A549 (cell line): ENCODE data around the gene CD68. TPM values are rescaled to one million over a fixed set of nuclear protein-coding genes. Genes with fewer than 3 reads are reported as not detected.

ENCODE experiments used
- ATAC-seq, 2 experiments: fragments of 200-7000 bp in 1 of 2; fragments of >200 bp in 1 of 2; cut with Nextera tagmentation in 1 of 2; cut with Tn5 transposase in 1 of 2; 3 replicates each; pipeline versions ENCODE4 v1.8.0 to v1.9.1; 2018 to 2020; ENCODE audit warnings: mild to moderate bottlenecking in 1 of 2, moderate library complexity in 1 of 2
- CTCF ChIA-PET: fragments of 300-600 bp; sonication (Branson Sonifier 250); formaldehyde crosslinking; extraction: SDS; loops from one replicate; lab custom pipeline; 2021; ENCODE audit warnings: antibody characterized with exemption, inconsistent platforms; lab: Yijun Ruan, JAX
- POLR2A ChIA-PET: fragments of 350-600 bp; formaldehyde crosslinking; extraction: SDS; loops from one replicate; lab custom pipeline; 2021; ENCODE audit warnings: antibody characterized with exemption, inconsistent platforms; lab: Yijun Ruan, JAX
- DNase-seq, 2 experiments: peaks; one replicate each; pipeline versions ENCODE4 v3.0.0 to v3.0.0-alpha.2; 2011 to 2016; ENCODE audit warnings: low read depth in 1 of 2, low spot score in 1 of 2
- FAIRE-seq: peaks from 2 replicates; lab custom pipeline; 2011; peaks lifted over from hg19 to GRCh38; lab: Jason Lieb, UNC
- H3K27ac ChIP-seq, 2 experiments: fragments of >200 bp; sonication (Bioruptor Twin); formaldehyde crosslinking; 3 replicates each; pipeline ENCODE4 v1.5.1; 2016 to 2017
- H3K4me1 ChIP-seq: fragments of >200 bp; sonication (Bioruptor Twin); formaldehyde crosslinking; 3 replicates; pipeline ENCODE4 v1.6.1; 2016
- H3K4me2 ChIP-seq: fragments of >200 bp; sonication (Bioruptor Twin); formaldehyde crosslinking; 3 replicates; pipeline ENCODE4 v1.6.1; 2016
- H3K4me3 ChIP-seq: fragments of >200 bp; sonication (Bioruptor Twin); formaldehyde crosslinking; 3 replicates; pipeline ENCODE4 v1.5.1; 2016
- H3K9me3 ChIP-seq: fragments of >200 bp; sonication (Bioruptor Twin); formaldehyde crosslinking; 3 replicates; pipeline ENCODE4 v1.6.1; 2016
- ATOH8 ChIP-seq: fragments of 250-450 bp; sonication (Bioruptor Pico); IDR thresholded peaks from 2 replicates; pipeline ENCODE4 v1.5.0; 2020; ENCODE audit warnings: low read depth, mild to moderate bottlenecking, moderate library complexity
- CEBPB ChIP-seq, 2 experiments: fragments of >200 bp in 1 of 2; sonication (Bioruptor Twin) in 1 of 2; formaldehyde crosslinking in 1 of 2; IDR thresholded peaks; 2 replicates each; pipeline ENCODE4 v1.6.1; 2012 to 2016
- EP300 ChIP-seq, 2 experiments: fragments of >200 bp; sonication (Bioruptor Twin); formaldehyde crosslinking; IDR thresholded peaks; 2 replicates in 1 of 2; 3 replicates in 1 of 2; pipeline ENCODE4 v1.6.1; 2016 to 2017
- HEYL ChIP-seq: fragments of 250-450 bp; sonication (Bioruptor Pico); IDR thresholded peaks from 2 replicates; pipeline ENCODE4 v1.8.0; 2021; ENCODE audit warnings: mild to moderate bottlenecking, moderate library complexity
- HOXA7 ChIP-seq: fragments of 250-450 bp; sonication (Bioruptor Pico); IDR thresholded peaks from 2 replicates; pipeline ENCODE4 v1.5.0; 2020; ENCODE audit warnings: mild to moderate bottlenecking, moderate library complexity
- JUN ChIP-seq, 2 experiments: fragments of >200 bp; sonication (Bioruptor Twin); formaldehyde crosslinking; IDR thresholded peaks; 2 replicates in 1 of 2; 3 replicates in 1 of 2; pipeline ENCODE4 v1.6.1; 2016 to 2017
- JUNB ChIP-seq: fragments of >200 bp; sonication (Bioruptor Twin); formaldehyde crosslinking; IDR thresholded peaks from 2 replicates; pipeline ENCODE4 v1.6.1; 2016
- KDM1A ChIP-seq: fragments of 200-600 bp; sonication (generic); IDR thresholded peaks from 2 replicates; pipeline ENCODE4 v1.6.1; 2016; ENCODE audit warnings: low read depth, mild to moderate bottlenecking
- MAZ ChIP-seq: fragments of 150-350 bp; IDR thresholded peaks from 2 replicates; pipeline ENCODE4 v1.6.1; 2014; ENCODE audit warnings: antibody characterized with exemption, low read depth, low read length, borderline replicate concordance
- MYC ChIP-seq: IDR thresholded peaks from 2 replicates; pipeline ENCODE4 v1.6.1; 2012; ENCODE audit warnings: mild to moderate bottlenecking, inconsistent platforms, low read length, improper control_type of control experiment, borderline replicate concordance
- NFE2L2 ChIP-seq: fragments of 150-350 bp; conservative IDR thresholded peaks from 2 replicates; pipeline ENCODE4 v1.6.1; 2014; ENCODE audit warnings: low read length
- NPAS2 ChIP-seq: fragments of 250-450 bp; sonication (Bioruptor Pico); IDR thresholded peaks from 2 replicates; pipeline ENCODE4 v1.8.0; 2022; ENCODE audit warnings: mild to moderate bottlenecking, moderate library complexity, borderline replicate concordance
- PBX3 ChIP-seq: IDR thresholded peaks from 2 replicates; pipeline ENCODE4 v1.6.1; 2012
- PHF8 ChIP-seq: fragments of 200-600 bp; sonication (generic); IDR thresholded peaks from 2 replicates; pipeline ENCODE4 v1.6.1; 2016; ENCODE audit warnings: low read depth, mild to moderate bottlenecking, antibody characterized with exemption, moderate library complexity, borderline replicate concordance
- RAD21 ChIP-seq, 2 experiments: fragments of >200 bp in 1 of 2; sonication (Bioruptor Twin) in 1 of 2; formaldehyde crosslinking in 1 of 2; IDR thresholded peaks in 1 of 2; conservative IDR thresholded peaks in 1 of 2; 2 replicates in 1 of 2; 3 replicates in 1 of 2; pipeline ENCODE4 v1.6.1; 2012 to 2018; ENCODE audit warnings: inconsistent platforms in 1 of 2
- RNF2 ChIP-seq: fragments of 200-600 bp; sonication (generic); IDR thresholded peaks from 2 replicates; pipeline ENCODE4 v1.6.1; 2016; ENCODE audit warnings: low read depth, mild to moderate bottlenecking, antibody characterized with exemption, moderate library complexity, borderline replicate concordance
- SMC3 ChIP-seq: fragments of >200 bp; sonication (Bioruptor Twin); formaldehyde crosslinking; IDR thresholded peaks from 3 replicates; pipeline ENCODE4 v1.6.1; 2018; ENCODE audit warnings: inconsistent platforms
- TP53 ChIP-seq: fragments of 250-450 bp; sonication (Bioruptor Pico); IDR thresholded peaks from 2 replicates; pipeline ENCODE4 v1.5.0; 2021; ENCODE audit warnings: mild to moderate bottlenecking, moderate library complexity
- USF2 ChIP-seq: fragments of 450-650 bp; IDR thresholded peaks from 2 replicates; pipeline ENCODE4 v1.6.1; 2014; ENCODE audit warnings: antibody characterized with exemption
- WGBS: methylation state at CpG from one replicate; pipeline ENCODE4 v1.1.6; 2017; ENCODE audit errors: missing lambda C conversion rate; 5-methylcytosine and 5-hydroxymethylcytosine counted together
- polyA plus RNA-seq, 4 experiments: library from polyadenylated mRNA; depleted of rRNA in 3 of 4; stranded (reverse); fragments of >200 nt; fragmentation: RNase III in 1 of 4; extraction: RNeasy Plus Mini Kit Qiagen cat#74134 plus additional on column Dnase treatment in 1 of 4; gene quantifications; 2 replicates in 3 of 4; 3 replicates in 1 of 4; pipeline ENCODE4 v1.2.3, GENCODE V29; 2011 to 2017

CD68 gene
- polyA plus RNA-seq, 2 of the 4 experiments (the other 2 are of a cell fraction): 9.8 to 17.7 TPM

GRCh38 chr17:7558544-7559319 lies 20.7 kb upstream of the CD68 start, which contains the start of gene TNFSF13 (continued):
- TF ChIP-seq ATOH8 (no peak), MYC (no peak), PBX3 (no peak), CEBPB (IDR thresholded peaks at IDR 0.05) (no peak), KDM1A (no peak), HOXA7 (no peak)

- 87% methylated on average over 18 of the region's 18 CpGs for WGBS
- no peaks in the 10 kb centered on the region for H3K9me3 ChIP-seq
- TF ChIP-seq RNF2 (no peak), SMC3 (no peak), PHF8 (no peak), EP300 (IDR thresholded peaks at IDR 0.05) (no peak), KDM1A (no peak), HEYL (CRISPR knock-in tag) (no peak), USF2 (no peak), JUN (IDR thresholded peaks at IDR 0.05) (no peak), CEBPB (IDR thresholded peaks at IDR 0.05) (no peak), JUNB (no peak), MAZ (no peak), MYC (no peak), NPAS2 (no peak)
- H3K4me3 ChIP-seq: no peak overlapping the region
- H3K27ac ChIP-seq: peak overlapping the region in 1 of 2 experiments; percentile 97; a peak in 2 of 6 replicates
- H3K4me2 ChIP-seq: peak overlapping the region; percentile 88
- ATAC-seq (no peak), DNase-seq (no peak), FAIRE-seq (no peak)
- ChIA-PET CTCF (interaction anchor here (0.6 to 11.3 kb wide), 62 partner anchors 11 to 339 kb away, joined by 3 to 232 read pairs (median 10); partner anchors contain the start of genes ACADVL, CD68, CHRNB1 and DLG4), POLR2A (interaction anchor here (0.6 to 2.8 kb wide), 8 partner anchors 20 to 230 kb away, joined by 3 to 33 read pairs (median 3); partner anchors contain the start of genes CD68, NEURL4, POLR2A and TP53)
- H3K4me1 ChIP-seq: peaks cover 45% of the 10 kb centered on the region
These were observed 19.9 kb upstream of the CD68 start for GRCh38 chr17:7559320-7560171.

- peaks cover 45% of the 10 kb centered on the region for H3K4me1 ChIP-seq
- peak overlapping the region; percentile 39 to 97; a peak in 5 of 6 replicates for H3K27ac ChIP-seq
- ATAC-seq (peak; percentile 76 to 85), FAIRE-seq (peak; percentile 84), DNase-seq (peak; percentile 78 to 85)
- WGBS: 33% methylated on average over 22 of the region's 22 CpGs
- no peaks in the 10 kb centered on the region for H3K9me3 ChIP-seq
- H3K4me2 ChIP-seq: peak overlapping the region; percentile 88
- 0 out of 5 replicates have a peak, but pooled peaks of 1 of the 2 experiments have one; percentile 7 for TF ChIP-seq RAD21 (conservative IDR thresholded peaks at IDR 0.05 in 1 of 2, IDR thresholded peaks at IDR 0.05 in 1 of 2)
- 0 out of 2 replicates have a peak, but pooled peaks have one; percentile 10 for TF ChIP-seq TP53 (CRISPR knock-in tag)
- TF ChIP-seq NFE2L2: no peak
- ChIA-PET POLR2A (interaction anchor here (0.6 to 2.8 kb wide), 13 partner anchors 9 to 231 kb away, joined by 3 to 33 read pairs (median 3); partner anchors contain the start of genes CD68, NEURL4, PLSCR3 and POLR2A), CTCF (interaction anchor here (0.6 to 11.3 kb wide), 87 partner anchors 10 to 613 kb away, joined by 3 to 232 read pairs (median 7); partner anchors contain the start of genes ACADVL, CD68, CHRNB1 and DLG4)
- peak overlapping the region; percentile 8; the same call in 1 of the 3 replicates for H3K4me3 ChIP-seq
These were observed 19.0 kb upstream of the CD68 start for GRCh38 chr17:7560172-7561027.
